HCT116 (cell line): ENCODE measurements around the gene PCK2. TPM values are rescaled to one million over a fixed set of nuclear protein-coding genes. Genes with fewer than 3 reads are reported as not detected.

ENCODE experiments used
- ATAC-seq: fragments of 200-7000 bp; cut with Tn5 transposase; 2 replicates; pipeline ENCODE4 v1.9.1; 2020; ENCODE audit warnings: mild to moderate bottlenecking, moderate library complexity
- BruUV-seq: library from RNA; stranded (reverse); fragments of 400-500 nt; replicated peaks from 2 replicates; lab custom pipeline; 2021; lab: Mats Ljungman, UMichigan
- CTCF ChIA-PET: fragments of 300-600 bp; sonication (Branson Sonifier 250); formaldehyde crosslinking; loops from one replicate; lab custom pipeline; 2021; ENCODE audit warnings: antibody characterized with exemption; lab: Charles Lee
- POLR2A ChIA-PET: fragments of 300-600, 350-600 bp; sonication (Branson Sonifier 250); formaldehyde crosslinking; loops from one replicate; lab custom pipeline; 2021; ENCODE audit warnings: antibody characterized with exemption; lab: Charles Lee
- RAD21 ChIA-PET, 2 experiments: fragments of 300-600 bp; sonication (Branson Sonifier 250); formaldehyde crosslinking; loops; one replicate each; lab custom pipeline; 2023; ENCODE audit warnings: low total read pairs in 2 of 2; ENCODE audit not compliant: uncharacterized antibody in 2 of 2, unreplicated experiment in 2 of 2, low non-redundant PET in 1 of 2; lab: Charles Lee
- DNase-seq: peaks from one replicate; pipeline ENCODE4 v3.0.0-alpha.2; 2010; ENCODE audit warnings: low read depth, low spot score
- H2AFZ ChIP-seq: fragments of 200-600 bp; shearing (Covaris generic), sonication (generic); 2 replicates; pipeline ENCODE4 v1.6.1; 2017; ENCODE audit warnings: low read depth, mixed run types, mixed read lengths, antibody characterized with exemption, low read length; ENCODE audit not compliant: poor library complexity, severe bottlenecking
- H3K27ac ChIP-seq: 2 replicates; pipeline ENCODE4 v1.5.1; 2012; ENCODE audit warnings: low read depth, low read length
- H3K27me3 ChIP-seq: fragments of 200-600 bp; sonication (generic); 2 replicates; pipeline ENCODE4 v1.6.1; 2016; ENCODE audit warnings: mixed run types, low read length, mixed read lengths; ENCODE audit not compliant: insufficient read depth
- H3K36me3 ChIP-seq, 2 experiments: fragments of 200-500 bp in 1 of 2; fragments of 200-600 bp in 1 of 2; sonication (Bioruptor generic) in 1 of 2; sonication (generic) in 1 of 2; 2 replicates each; pipeline versions ENCODE4 v1.5.1 to v1.6.1; 2014 to 2016; ENCODE audit warnings: low read length in 2 of 2, inconsistent platforms in 1 of 2, mixed read lengths in 1 of 2, mixed run types in 1 of 2; ENCODE audit not compliant: insufficient read depth in 2 of 2, control insufficient read depth in 1 of 2
- H3K4me1 ChIP-seq, 2 experiments: fragments of 200-600 bp in 1 of 2; sonication (generic) in 1 of 2; 2 replicates each; pipeline versions ENCODE4 v1.5.1 to v1.6.1; 2012 to 2017; ENCODE audit warnings: low read length in 2 of 2, inconsistent platforms in 1 of 2, mild to moderate bottlenecking in 1 of 2, mixed read lengths in 1 of 2, mixed run types in 1 of 2, moderate library complexity in 1 of 2; ENCODE audit not compliant: insufficient read depth in 2 of 2, control insufficient read depth in 1 of 2
- H3K4me2 ChIP-seq: fragments of 200-600 bp; sonication (generic); 2 replicates; pipeline ENCODE4 v1.6.1; 2017; ENCODE audit warnings: mixed run types, low read length, mixed read lengths
- H3K4me3 ChIP-seq, 2 experiments: fragments of 200-600 bp in 1 of 2; sonication (generic) in 1 of 2; replicated peaks in 1 of 2; 2 replicates each; pipeline ENCODE4 v1.5.1; 2011 to 2016; ENCODE audit warnings: low read length in 2 of 2, control low read depth in 1 of 2, low read depth in 1 of 2, mild to moderate bottlenecking in 1 of 2, mixed read lengths in 1 of 2, mixed run types in 1 of 2
- H3K79me2 ChIP-seq: fragments of 200-600 bp; sonication (generic); 2 replicates; pipeline ENCODE4 v1.6.1; 2017; ENCODE audit warnings: mild to moderate bottlenecking, mixed run types, low read length, moderate library complexity, mixed read lengths; ENCODE audit not compliant: insufficient read depth
- H3K9ac ChIP-seq: fragments of 200-600 bp; sonication (generic); 2 replicates; pipeline ENCODE4 v1.6.1; 2016; ENCODE audit warnings: low read length, mixed read lengths
- H3K9me2 ChIP-seq: fragments of 200-600 bp; sonication (generic), shearing (Covaris generic); 2 replicates; pipeline ENCODE4 v1.6.1; 2017; ENCODE audit warnings: mixed run types, mild to moderate bottlenecking, moderate library complexity; ENCODE audit not compliant: insufficient read depth
- H3K9me3 ChIP-seq, 2 experiments: fragments of 200-500 bp in 1 of 2; fragments of 200-600 bp in 1 of 2; sonication (Bioruptor generic) in 1 of 2; sonication (generic) in 1 of 2; 2 replicates each; pipeline ENCODE4 v1.6.1; 2014 to 2017; ENCODE audit warnings: low read length in 2 of 2, mixed read lengths in 2 of 2, inconsistent platforms in 1 of 2, low read depth in 1 of 2, mild to moderate bottlenecking in 1 of 2, mixed run types in 1 of 2, moderate library complexity in 1 of 2; ENCODE audit not compliant: control insufficient read depth in 1 of 2, insufficient read depth in 1 of 2
- H4K20me1 ChIP-seq: fragments of 200-600 bp; sonication (generic), shearing (Covaris generic); 2 replicates; pipeline ENCODE4 v1.6.1; 2017; ENCODE audit warnings: mixed run types, mild to moderate bottlenecking, moderate library complexity; ENCODE audit not compliant: insufficient read depth
- ELF1 ChIP-seq: IDR thresholded peaks from 2 replicates; pipeline ENCODE4 v1.6.1; 2012; ENCODE audit warnings: low read depth, borderline replicate concordance
- EZH2 ChIP-seq: fragments of 200-600 bp; sonication (generic); IDR thresholded peaks from 2 replicates; pipeline ENCODE4 v1.6.1; 2017; ENCODE audit warnings: antibody characterized with exemption, mixed run types
- FOSL1 ChIP-seq: IDR thresholded peaks from 2 replicates; pipeline ENCODE4 v1.6.1; 2012; ENCODE audit warnings: low read depth
- RAD21 ChIP-seq: IDR thresholded peaks from 2 replicates; pipeline ENCODE4 v1.6.1; 2012; ENCODE audit warnings: low read depth, mild to moderate bottlenecking
- SIN3A ChIP-seq: IDR thresholded peaks from 2 replicates; pipeline ENCODE4 v1.6.1; 2012; ENCODE audit warnings: low read depth
- SP1 ChIP-seq: IDR thresholded peaks from 2 replicates; pipeline ENCODE4 v1.6.1; 2012; ENCODE audit warnings: low read depth
- ZFX ChIP-seq: fragments of 450-650 bp; IDR thresholded peaks from 2 replicates; pipeline ENCODE4 v1.6.1; 2017
- intact Hi-C: fragments of 100-400 bp; cut with micrococcal nuclease; formaldehyde crosslinking; loops from 2 replicates; pipeline ENCODE4 v1.10.0; 2022
- total RNA-seq: library from RNA; stranded (reverse); gene quantifications from one replicate; pipeline ENCODE4 v1.2.1, GENCODE V29; 2021; ENCODE audit not compliant: unreplicated experiment
- TF ChIP-seq, protein P1 (sequence below): IDR thresholded peaks from 2 replicates; pipeline ENCODE4 v1.6.1; 2011; ENCODE audit warnings: mild to moderate bottlenecking, low read length, moderate library complexity; ENCODE audit not compliant: insufficient replicate concordance; ENCODE audit errors: extremely low read depth
- TF ChIP-seq, protein P2 (sequence below): IDR thresholded peaks from 2 replicates; pipeline ENCODE4 v1.6.1; 2012; ENCODE audit warnings: low read depth
- TF ChIP-seq, protein P3 (sequence below): IDR thresholded peaks from 2 replicates; pipeline ENCODE4 v1.6.1; 2012

PCK2 gene
- total RNA-seq, 1 experiment from 2014 or later = 94.1 TPM

DNA sequence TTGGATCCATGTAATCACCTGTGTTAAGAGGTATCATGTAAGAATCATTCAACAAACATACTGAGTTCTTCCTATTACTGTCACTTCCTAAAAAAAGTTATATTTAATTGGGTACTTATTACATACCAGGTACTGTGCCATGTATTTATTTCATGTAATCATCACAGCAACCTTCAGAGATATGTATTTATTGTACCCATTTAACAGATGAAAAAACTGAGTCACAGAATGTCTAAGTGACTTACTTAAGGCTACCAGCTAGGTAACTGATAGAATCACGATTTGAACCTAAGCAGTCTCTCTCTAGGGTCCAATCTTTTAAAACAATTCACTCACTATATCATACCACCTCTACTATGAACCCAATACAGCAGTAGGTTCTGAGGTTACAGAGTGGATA, 50.3 kb downstream of the PCK2 start:
- POLR2A ChIA-PET = no interaction called here
- peaks cover 8 to 14% of the 10 kb centered on the region in 2 experiments; a peak in 3 of 4 replicates for H3K36me3 ChIP-seq
- H3K27ac ChIP-seq = no peak overlapping the region
- DNase-seq = no peak
- intact Hi-C loops = no loop called here
- ATAC-seq = no peak
- H2AFZ ChIP-seq = no peak overlapping the region
- no peaks in the 10 kb centered on the region for H3K27me3 ChIP-seq
- CTCF ChIA-PET = no interaction called here
- H3K4me2 ChIP-seq = no peak overlapping the region
- no TSS peak for BruUV-seq
- H3K9ac ChIP-seq = no peak overlapping the region
- no peaks in the 10 kb centered on the region for H3K9me2 ChIP-seq
- no peak overlapping the region for H3K4me3 ChIP-seq
- peaks cover 61% of the 10 kb centered on the region for H3K79me2 ChIP-seq
- RAD21 ChIA-PET = no interaction called here
- no peaks in the 10 kb centered on the region for H3K9me3 ChIP-seq
- no peaks in the 10 kb centered on the region for H4K20me1 ChIP-seq
- TF ChIP-seq, protein P1, sequence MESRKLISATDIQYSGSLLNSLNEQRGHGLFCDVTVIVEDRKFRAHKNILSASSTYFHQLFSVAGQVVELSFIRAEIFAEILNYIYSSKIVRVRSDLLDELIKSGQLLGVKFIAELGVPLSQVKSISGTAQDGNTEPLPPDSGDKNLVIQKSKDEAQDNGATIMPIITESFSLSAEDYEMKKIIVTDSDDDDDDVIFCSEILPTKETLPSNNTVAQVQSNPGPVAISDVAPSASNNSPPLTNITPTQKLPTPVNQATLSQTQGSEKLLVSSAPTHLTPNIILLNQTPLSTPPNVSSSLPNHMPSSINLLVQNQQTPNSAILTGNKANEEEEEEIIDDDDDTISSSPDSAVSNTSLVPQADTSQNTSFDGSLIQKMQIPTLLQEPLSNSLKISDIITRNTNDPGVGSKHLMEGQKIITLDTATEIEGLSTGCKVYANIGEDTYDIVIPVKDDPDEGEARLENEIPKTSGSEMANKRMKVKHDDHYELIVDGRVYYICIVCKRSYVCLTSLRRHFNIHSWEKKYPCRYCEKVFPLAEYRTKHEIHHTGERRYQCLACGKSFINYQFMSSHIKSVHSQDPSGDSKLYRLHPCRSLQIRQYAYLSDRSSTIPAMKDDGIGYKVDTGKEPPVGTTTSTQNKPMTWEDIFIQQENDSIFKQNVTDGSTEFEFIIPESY = no peak
- TF ChIP-seq SP1 = no peak
- TF ChIP-seq RAD21 = no peak
- no peak for TF ChIP-seq FOSL1
- TF ChIP-seq, protein P2, sequence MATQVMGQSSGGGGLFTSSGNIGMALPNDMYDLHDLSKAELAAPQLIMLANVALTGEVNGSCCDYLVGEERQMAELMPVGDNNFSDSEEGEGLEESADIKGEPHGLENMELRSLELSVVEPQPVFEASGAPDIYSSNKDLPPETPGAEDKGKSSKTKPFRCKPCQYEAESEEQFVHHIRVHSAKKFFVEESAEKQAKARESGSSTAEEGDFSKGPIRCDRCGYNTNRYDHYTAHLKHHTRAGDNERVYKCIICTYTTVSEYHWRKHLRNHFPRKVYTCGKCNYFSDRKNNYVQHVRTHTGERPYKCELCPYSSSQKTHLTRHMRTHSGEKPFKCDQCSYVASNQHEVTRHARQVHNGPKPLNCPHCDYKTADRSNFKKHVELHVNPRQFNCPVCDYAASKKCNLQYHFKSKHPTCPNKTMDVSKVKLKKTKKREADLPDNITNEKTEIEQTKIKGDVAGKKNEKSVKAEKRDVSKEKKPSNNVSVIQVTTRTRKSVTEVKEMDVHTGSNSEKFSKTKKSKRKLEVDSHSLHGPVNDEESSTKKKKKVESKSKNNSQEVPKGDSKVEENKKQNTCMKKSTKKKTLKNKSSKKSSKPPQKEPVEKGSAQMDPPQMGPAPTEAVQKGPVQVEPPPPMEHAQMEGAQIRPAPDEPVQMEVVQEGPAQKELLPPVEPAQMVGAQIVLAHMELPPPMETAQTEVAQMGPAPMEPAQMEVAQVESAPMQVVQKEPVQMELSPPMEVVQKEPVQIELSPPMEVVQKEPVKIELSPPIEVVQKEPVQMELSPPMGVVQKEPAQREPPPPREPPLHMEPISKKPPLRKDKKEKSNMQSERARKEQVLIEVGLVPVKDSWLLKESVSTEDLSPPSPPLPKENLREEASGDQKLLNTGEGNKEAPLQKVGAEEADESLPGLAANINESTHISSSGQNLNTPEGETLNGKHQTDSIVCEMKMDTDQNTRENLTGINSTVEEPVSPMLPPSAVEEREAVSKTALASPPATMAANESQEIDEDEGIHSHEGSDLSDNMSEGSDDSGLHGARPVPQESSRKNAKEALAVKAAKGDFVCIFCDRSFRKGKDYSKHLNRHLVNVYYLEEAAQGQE = no peak
- no peak for TF ChIP-seq EZH2
- no peak for TF ChIP-seq ELF1
- TF ChIP-seq, protein P3, sequence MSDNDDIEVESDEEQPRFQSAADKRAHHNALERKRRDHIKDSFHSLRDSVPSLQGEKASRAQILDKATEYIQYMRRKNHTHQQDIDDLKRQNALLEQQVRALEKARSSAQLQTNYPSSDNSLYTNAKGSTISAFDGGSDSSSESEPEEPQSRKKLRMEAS = no peak
- no peak for TF ChIP-seq SIN3A
- no peak for TF ChIP-seq ZFX
- TF ChIP-seq, all 23 proteins: peak for 0
- H3K4me1 ChIP-seq = peaks cover 24 to 32% of the 10 kb centered on the region in 2 experiments
